SK-N-SH (cell line): ENCODE data around the gene NUDCD3. TPM values are rescaled to one million over a fixed set of nuclear protein-coding genes. Genes with fewer than 3 reads are reported as not detected.

ENCODE experiments used
- CTCF ChIA-PET: fragments of 300-600, 350-600 bp; formaldehyde crosslinking; extraction: SDS; loops from one replicate; lab custom pipeline; 2021; lab: Yijun Ruan, JAX
- POLR2A ChIA-PET: fragments of 350-600 bp; sonication (Branson Sonifier 250); formaldehyde crosslinking; extraction: SDS; loops from one replicate; lab custom pipeline; 2020; ENCODE audit warnings: antibody characterized with exemption, inconsistent platforms; lab: Yijun Ruan, JAX
- DNase-seq: peaks from one replicate; pipeline ENCODE4 v3.0.0; 2012
- H2AFZ ChIP-seq: fragments of 200-600 bp; sonication (generic); 2 replicates; pipeline ENCODE4 v1.8.1; 2016; ENCODE audit warnings: antibody characterized with exemption, mild to moderate bottlenecking, low read depth
- H3F3A ChIP-seq: fragments of 200-600 bp; sonication (generic); replicated peaks from 2 replicates; pipeline ENCODE3; 2016; ENCODE audit warnings: antibody characterized with exemption, mild to moderate bottlenecking; ENCODE audit not compliant: insufficient read depth
- H3K27ac ChIP-seq, 2 experiments: fragments of 200-500 bp in 1 of 2; fragments of 200-600 bp in 1 of 2; sonication (Bioruptor generic) in 1 of 2; sonication (generic), shearing (Covaris generic) in 1 of 2; 2 replicates each; pipeline versions ENCODE4 v1.5.1 to v1.6.1; 2014 to 2016; ENCODE audit warnings: low read depth in 2 of 2, inconsistent platforms in 1 of 2, low read length in 1 of 2, mild to moderate bottlenecking in 1 of 2, mixed read lengths in 1 of 2
- H3K27me3 ChIP-seq: fragments of 200-600 bp; sonication (generic), shearing (Covaris generic); 2 replicates; pipeline ENCODE4 v1.6.1; 2016; ENCODE audit warnings: mixed run types; ENCODE audit not compliant: insufficient read depth
- H3K36me3 ChIP-seq, 2 experiments: fragments of 200-500 bp in 1 of 2; fragments of 200-600 bp in 1 of 2; sonication (Bioruptor generic) in 1 of 2; sonication (generic) in 1 of 2; replicated peaks in 1 of 2; 2 replicates each; pipeline versions ENCODE3 to v1.5.1; 2014 to 2016; ENCODE audit warnings: low read length in 1 of 2, mild to moderate bottlenecking in 1 of 2; ENCODE audit not compliant: insufficient read depth in 2 of 2, control insufficient read depth in 1 of 2
- H3K4me1 ChIP-seq, 2 experiments: fragments of 200-500 bp in 1 of 2; fragments of 200-600 bp in 1 of 2; sonication (Bioruptor generic) in 1 of 2; sonication (generic), shearing (Covaris generic) in 1 of 2; 2 replicates each; pipeline versions ENCODE4 v1.5.1 to v1.6.1; 2014 to 2016; ENCODE audit warnings: low read depth in 1 of 2, low read length in 1 of 2, mixed run types in 1 of 2; ENCODE audit not compliant: insufficient read depth in 2 of 2, control insufficient read depth in 1 of 2
- H3K4me2 ChIP-seq: fragments of 200-600 bp; sonication (generic), shearing (Covaris generic); 2 replicates; pipeline ENCODE4 v1.6.1; 2017; ENCODE audit warnings: mixed run types
- H3K4me3 ChIP-seq, 2 experiments: fragments of 200-500 bp in 1 of 2; fragments of 200-600 bp in 1 of 2; sonication (Bioruptor generic) in 1 of 2; sonication (generic), shearing (Covaris generic) in 1 of 2; 2 replicates each; pipeline versions ENCODE4 v1.5.1 to v1.8.1; 2014 to 2016; ENCODE audit warnings: low read depth in 2 of 2, inconsistent platforms in 1 of 2, low read length in 1 of 2, mild to moderate bottlenecking in 1 of 2, mixed read lengths in 1 of 2, moderate library complexity in 1 of 2
- H3K79me2 ChIP-seq: fragments of 200-600 bp; sonication (generic); 2 replicates; pipeline ENCODE4 v1.8.1; 2017; ENCODE audit warnings: mild to moderate bottlenecking; ENCODE audit not compliant: insufficient read depth
- H3K9ac ChIP-seq: fragments of 200-600 bp; sonication (generic); 2 replicates; pipeline ENCODE4 v1.6.1; 2017; ENCODE audit warnings: mixed run types
- H3K9me2 ChIP-seq: fragments of 200-600 bp; sonication (generic); 2 replicates; pipeline ENCODE4 v1.6.1; 2017; ENCODE audit warnings: mixed run types
- H3K9me3 ChIP-seq: fragments of 200-600 bp; sonication (generic); 2 replicates; pipeline ENCODE4 v1.6.1; 2017; ENCODE audit warnings: mixed run types, mild to moderate bottlenecking, moderate library complexity
- H4K20me1 ChIP-seq: fragments of 200-600 bp; sonication (generic); 2 replicates; pipeline ENCODE4 v1.6.1; 2017; ENCODE audit warnings: mild to moderate bottlenecking, mixed run types; ENCODE audit not compliant: insufficient read depth
- CHD2 ChIP-seq: fragments of 150-350 bp; IDR thresholded peaks from 2 replicates; pipeline ENCODE4 v1.6.1; 2018; ENCODE audit warnings: low read length; ENCODE audit not compliant: partially characterized antibody
- FOSL2 ChIP-seq: IDR thresholded peaks from 2 replicates; pipeline ENCODE4 v1.4.0; 2012; ENCODE audit warnings: low read depth, mild to moderate bottlenecking, moderate library complexity, borderline replicate concordance
- FOXM1 ChIP-seq: IDR thresholded peaks from 2 replicates; pipeline ENCODE4 v1.4.0; 2012; ENCODE audit warnings: low read depth, mild to moderate bottlenecking
- GABPA ChIP-seq: IDR thresholded peaks from 2 replicates; pipeline ENCODE4 v1.4.0; 2012; ENCODE audit warnings: low read depth, mild to moderate bottlenecking
- GATA2 ChIP-seq: sonication (generic); formaldehyde crosslinking; IDR thresholded peaks from 2 replicates; pipeline ENCODE4 v1.5.0; 2020; ENCODE audit warnings: mild to moderate bottlenecking, missing genetic modification reagents
- IRF3 ChIP-seq: fragments of 150-350 bp; IDR thresholded peaks from 2 replicates; pipeline ENCODE4 v1.6.1; 2016; ENCODE audit warnings: mild to moderate bottlenecking, low read depth, low read length
- MAX ChIP-seq: IDR thresholded peaks from 2 replicates; pipeline ENCODE4 v1.4.0; 2012; ENCODE audit warnings: low read depth
- NFIC ChIP-seq: IDR thresholded peaks from 2 replicates; pipeline ENCODE4 v1.4.0; 2012; ENCODE audit warnings: borderline replicate concordance
- POLR2AphosphoS5 ChIP-seq: IDR thresholded peaks from 2 replicates; pipeline ENCODE4 v1.6.1; 2012; ENCODE audit warnings: low read depth, low read length
- RCOR1 ChIP-seq: fragments of 150-350 bp; IDR thresholded peaks from 2 replicates; pipeline ENCODE4 v1.6.1; 2017; ENCODE audit warnings: antibody characterized with exemption, low read length
- REST ChIP-seq: IDR thresholded peaks from 2 replicates; pipeline ENCODE4 v1.6.1; 2012; ENCODE audit warnings: mild to moderate bottlenecking, low read depth, low read length, moderate library complexity
- RFX5 ChIP-seq: IDR thresholded peaks from 2 replicates; pipeline ENCODE4 v1.6.1; 2012; ENCODE audit warnings: mild to moderate bottlenecking, improper control_type of control experiment, low read length
- RXRA ChIP-seq: IDR thresholded peaks from 2 replicates; pipeline ENCODE4 v1.4.0; 2012; ENCODE audit warnings: low read depth, mild to moderate bottlenecking, borderline replicate concordance
- TEAD4 ChIP-seq: IDR thresholded peaks from 2 replicates; pipeline ENCODE4 v1.4.0; 2012; ENCODE audit warnings: mild to moderate bottlenecking, borderline replicate concordance; ENCODE audit not compliant: insufficient read depth
- YY1 ChIP-seq: IDR thresholded peaks from 2 replicates; pipeline ENCODE4 v1.4.0; 2012; ENCODE audit warnings: low read depth, mild to moderate bottlenecking
- WGBS: methylation state at CpG from one replicate; pipeline ENCODE4 v1.1.6; 2017; ENCODE audit warnings: low lambda C conversion rate; 5-methylcytosine and 5-hydroxymethylcytosine counted together
- polyA plus RNA-seq, 3 experiments: library from polyadenylated mRNA; depleted of rRNA; stranded (reverse); fragments of >200 nt; gene quantifications; 2 replicates each; pipeline ENCODE4 v1.2.3, GENCODE V29; 2012

The NUDCD3 gene
- polyA plus RNA-seq, 1 of the 3 experiments (the other 2 are of a cell fraction): 66.0 TPM

- Histone ChIP-seq H2AFZ (no peak overlapping the region), H3K9me3 (peaks cover 6% of the 10 kb centered on the region), H3K36me3 (peaks cover 75 to 76% of the 10 kb centered on the region in 2 experiments), H3K4me2 (no peak overlapping the region), H4K20me1 (peaks cover 23% of the 10 kb centered on the region), H3K4me1 (peaks cover 4 to 13% of the 10 kb centered on the region in 2 experiments; a peak in 3 of 4 replicates), H3K4me3 (no peak overlapping the region), H3K27me3 (no peaks in the 10 kb centered on the region), H3K9me2 (no peaks in the 10 kb centered on the region), H3K79me2 (peaks cover 90% of the 10 kb centered on the region), H3K9ac (no peak overlapping the region), H3F3A (peaks cover 15% of the 10 kb centered on the region), H3K27ac (no peak overlapping the region)
- ChIA-PET POLR2A (no interaction called here), CTCF (interaction anchor here (0.6 to 1.5 kb wide), 19 partner anchors 9 to 406 kb away, joined by 3 to 8 read pairs (median 4); partner anchors contain the start of gene NUDCD3)
- no peak for TF ChIP-seq CHD2
- TF ChIP-seq GABPA: no peak
- no peak for TF ChIP-seq NFIC
- TF ChIP-seq MAX: no peak
- TF ChIP-seq FOXM1: no peak
- no peak for TF ChIP-seq GATA2 (CRISPR knock-in tag)
- no peak for TF ChIP-seq TEAD4
- no peak for TF ChIP-seq YY1
- TF ChIP-seq REST: no peak
- no peak for TF ChIP-seq RCOR1
- no peak for TF ChIP-seq RXRA
- TF ChIP-seq RFX5: no peak
- no peak for TF ChIP-seq FOSL2
- no peak for TF ChIP-seq IRF3
- TF ChIP-seq POLR2AphosphoS5: no peak
- DNase-seq: no peak
- WGBS: 96% methylated on average over 8 of the region's 8 CpGs
These were observed 12.5 kb downstream of the NUDCD3 start for GRCh38 chr7:44477938-44478337.
